GM12874 (cell line): ENCODE measurements around the gene SIGLEC6.
A peak's percentile ranks its signal among the peaks of the same experiment; 100 is the strongest.

Experiments used
- TF ChIP-seq, protein P1 (sequence below): IDR thresholded peaks from 2 replicates; pipeline ENCODE4 v1.5.1; 2011; ENCODE audit warnings: low read depth, mild to moderate bottlenecking, control low read depth, low read length, moderate library complexity; ENCODE audit not compliant: insufficient read depth

Gene SIGLEC6

GRCh38 chr19:51521357-51521756 lies 10.1 kb downstream of the SIGLEC6 start:
- TF ChIP-seq, protein P1, sequence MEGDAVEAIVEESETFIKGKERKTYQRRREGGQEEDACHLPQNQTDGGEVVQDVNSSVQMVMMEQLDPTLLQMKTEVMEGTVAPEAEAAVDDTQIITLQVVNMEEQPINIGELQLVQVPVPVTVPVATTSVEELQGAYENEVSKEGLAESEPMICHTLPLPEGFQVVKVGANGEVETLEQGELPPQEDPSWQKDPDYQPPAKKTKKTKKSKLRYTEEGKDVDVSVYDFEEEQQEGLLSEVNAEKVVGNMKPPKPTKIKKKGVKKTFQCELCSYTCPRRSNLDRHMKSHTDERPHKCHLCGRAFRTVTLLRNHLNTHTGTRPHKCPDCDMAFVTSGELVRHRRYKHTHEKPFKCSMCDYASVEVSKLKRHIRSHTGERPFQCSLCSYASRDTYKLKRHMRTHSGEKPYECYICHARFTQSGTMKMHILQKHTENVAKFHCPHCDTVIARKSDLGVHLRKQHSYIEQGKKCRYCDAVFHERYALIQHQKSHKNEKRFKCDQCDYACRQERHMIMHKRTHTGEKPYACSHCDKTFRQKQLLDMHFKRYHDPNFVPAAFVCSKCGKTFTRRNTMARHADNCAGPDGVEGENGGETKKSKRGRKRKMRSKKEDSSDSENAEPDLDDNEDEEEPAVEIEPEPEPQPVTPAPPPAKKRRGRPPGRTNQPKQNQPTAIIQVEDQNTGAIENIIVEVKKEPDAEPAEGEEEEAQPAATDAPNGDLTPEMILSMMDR, result no peak

GRCh38 chr19:51520728-51521127 lies 10.7 kb downstream of the SIGLEC6 start:
- TF ChIP-seq, protein P1, result no peak

- TF ChIP-seq, protein P1, result peak; percentile 70
Observed at GRCh38 chr19:51514866-51515481, 16.5 kb downstream of the SIGLEC6 start.

- TF ChIP-seq, protein P1, result no peak
Observed at GRCh38 chr19:51513968-51514367, 17.5 kb downstream of the SIGLEC6 start.

DNA sequence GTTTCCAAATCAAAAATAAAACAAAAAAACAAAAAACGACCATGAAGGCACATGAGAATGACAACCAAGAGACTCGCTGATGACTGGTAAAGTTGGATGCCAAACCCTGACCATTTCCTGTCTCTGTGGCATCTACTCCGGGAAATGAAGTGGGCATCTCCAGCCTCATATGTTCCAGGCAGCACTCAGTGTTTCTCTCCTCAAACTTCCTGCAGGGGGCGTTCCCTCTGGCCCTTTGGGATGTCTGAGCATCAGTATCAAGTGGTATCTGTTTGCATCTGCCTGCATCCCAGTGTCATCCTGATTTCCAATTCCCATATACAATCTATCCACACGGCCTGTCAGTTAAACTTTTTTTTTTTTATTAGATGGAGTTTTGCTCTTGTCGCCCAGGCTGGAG lies 20.1 kb downstream of the SIGLEC6 start:
- TF ChIP-seq, protein P1, result peak; percentile 54

GRCh38 chr19:51509823-51510660 lies 21.4 kb downstream of the SIGLEC6 start:
- TF ChIP-seq, protein P1, result no peak

GRCh38 chr19:51508059-51508733 lies 23.3 kb downstream of the SIGLEC6 start:
- TF ChIP-seq, protein P1, result no peak
